ENCODE measurements around the gene ATP6V0C.

- TF ChIP-seq CTCF (conservative IDR thresholded peaks at IDR 0.05) (no peak), EZH2 (IDR thresholded peaks at IDR 0.05; ENCODE audit: low read depth) (no peak)
Measured at GRCh38 chr16:2482249-2482648, 31.5 kb upstream of the ATP6V0C start.

Data from PC-9 (cell line).